ENCODE measurements around the gene FTO. TPM values are rescaled to one million over a fixed set of nuclear protein-coding genes. Genes with fewer than 3 reads are reported as not detected.

FTO gene
- total RNA-seq, 1 experiment from 2014 or later: 57.4 TPM

GRCh38 chr16:54007504-54007903 lies 303.5 kb downstream of the FTO start (continued):
- TF ChIP-seq, protein P1, sequence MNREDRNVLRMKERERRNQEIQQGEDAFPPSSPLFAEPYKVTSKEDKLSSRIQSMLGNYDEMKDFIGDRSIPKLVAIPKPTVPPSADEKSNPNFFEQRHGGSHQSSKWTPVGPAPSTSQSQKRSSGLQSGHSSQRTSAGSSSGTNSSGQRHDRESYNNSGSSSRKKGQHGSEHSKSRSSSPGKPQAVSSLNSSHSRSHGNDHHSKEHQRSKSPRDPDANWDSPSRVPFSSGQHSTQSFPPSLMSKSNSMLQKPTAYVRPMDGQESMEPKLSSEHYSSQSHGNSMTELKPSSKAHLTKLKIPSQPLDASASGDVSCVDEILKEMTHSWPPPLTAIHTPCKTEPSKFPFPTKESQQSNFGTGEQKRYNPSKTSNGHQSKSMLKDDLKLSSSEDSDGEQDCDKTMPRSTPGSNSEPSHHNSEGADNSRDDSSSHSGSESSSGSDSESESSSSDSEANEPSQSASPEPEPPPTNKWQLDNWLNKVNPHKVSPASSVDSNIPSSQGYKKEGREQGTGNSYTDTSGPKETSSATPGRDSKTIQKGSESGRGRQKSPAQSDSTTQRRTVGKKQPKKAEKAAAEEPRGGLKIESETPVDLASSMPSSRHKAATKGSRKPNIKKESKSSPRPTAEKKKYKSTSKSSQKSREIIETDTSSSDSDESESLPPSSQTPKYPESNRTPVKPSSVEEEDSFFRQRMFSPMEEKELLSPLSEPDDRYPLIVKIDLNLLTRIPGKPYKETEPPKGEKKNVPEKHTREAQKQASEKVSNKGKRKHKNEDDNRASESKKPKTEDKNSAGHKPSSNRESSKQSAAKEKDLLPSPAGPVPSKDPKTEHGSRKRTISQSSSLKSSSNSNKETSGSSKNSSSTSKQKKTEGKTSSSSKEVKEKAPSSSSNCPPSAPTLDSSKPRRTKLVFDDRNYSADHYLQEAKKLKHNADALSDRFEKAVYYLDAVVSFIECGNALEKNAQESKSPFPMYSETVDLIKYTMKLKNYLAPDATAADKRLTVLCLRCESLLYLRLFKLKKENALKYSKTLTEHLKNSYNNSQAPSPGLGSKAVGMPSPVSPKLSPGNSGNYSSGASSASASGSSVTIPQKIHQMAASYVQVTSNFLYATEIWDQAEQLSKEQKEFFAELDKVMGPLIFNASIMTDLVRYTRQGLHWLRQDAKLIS (CRISPR knock-in tag; IDR thresholded peaks at IDR 0.05; ENCODE audit: borderline replicate concordance): no peak
- no peak for TF ChIP-seq NR2C2 (CRISPR knock-in tag; IDR thresholded peaks at IDR 0.05)
- no peak for TF ChIP-seq MXD4 (CRISPR knock-in tag; IDR thresholded peaks at IDR 0.05; ENCODE audit: borderline replicate concordance)
- TF ChIP-seq GTF2I (CRISPR knock-in tag; conservative IDR thresholded peaks at IDR 0.05): no peak
- TF ChIP-seq, protein P2, sequence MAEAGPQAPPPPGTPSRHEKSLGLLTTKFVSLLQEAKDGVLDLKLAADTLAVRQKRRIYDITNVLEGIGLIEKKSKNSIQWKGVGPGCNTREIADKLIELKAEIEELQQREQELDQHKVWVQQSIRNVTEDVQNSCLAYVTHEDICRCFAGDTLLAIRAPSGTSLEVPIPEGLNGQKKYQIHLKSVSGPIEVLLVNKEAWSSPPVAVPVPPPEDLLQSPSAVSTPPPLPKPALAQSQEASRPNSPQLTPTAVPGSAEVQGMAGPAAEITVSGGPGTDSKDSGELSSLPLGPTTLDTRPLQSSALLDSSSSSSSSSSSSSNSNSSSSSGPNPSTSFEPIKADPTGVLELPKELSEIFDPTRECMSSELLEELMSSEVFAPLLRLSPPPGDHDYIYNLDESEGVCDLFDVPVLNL (CRISPR knock-in tag; IDR thresholded peaks at IDR 0.05; ENCODE audit: borderline replicate concordance, low read depth): no peak
- TF ChIP-seq GRHL2 (CRISPR knock-in tag; IDR thresholded peaks at IDR 0.05; ENCODE audit: insufficient replicate concordance, severe bottlenecking): no peak

- Mint-ChIP-seq H3K36me3 (peaks cover 12% of the 10 kb centered on the region), H3K27me3 (ENCODE audit: low read depth) (no peaks in the 10 kb centered on the region), H3K4me1 (no peaks in the 10 kb centered on the region), H3K27ac (no peak overlapping the region), H3K9me3 (peaks cover 19% of the 10 kb centered on the region), H3K4me3 (no peak overlapping the region)
- DNase-seq (ENCODE audit: low spot score) (no peak), ATAC-seq (no peak)
- CTCF ChIA-PET: no interaction called here
- POLR2A ChIA-PET: no interaction called here
- TF ChIP-seq TP53 (CRISPR knock-in tag; IDR thresholded peaks at IDR 0.05) (no peak), ZNF416 (CRISPR knock-in tag; IDR thresholded peaks at IDR 0.05) (no peak), ZNF121 (CRISPR knock-in tag; IDR thresholded peaks at IDR 0.05) (no peak), EMX1 (CRISPR knock-in tag; IDR thresholded peaks at IDR 0.05) (no peak), FOXJ3 (CRISPR knock-in tag; IDR thresholded peaks at IDR 0.05; ENCODE audit: borderline replicate concordance) (no peak), ATF6 (CRISPR knock-in tag; IDR thresholded peaks at IDR 0.05) (no peak), PREB (CRISPR knock-in tag; IDR thresholded peaks at IDR 0.05; ENCODE audit: borderline replicate concordance) (no peak), KAT7 (CRISPR knock-in tag; IDR thresholded peaks at IDR 0.05; ENCODE audit: borderline replicate concordance) (no peak), TEAD4 (CRISPR knock-in tag; IDR thresholded peaks at IDR 0.05) (no peak), ZNF219 (CRISPR knock-in tag; IDR thresholded peaks at IDR 0.05; ENCODE audit: borderline replicate concordance) (no peak), FOXK1 (CRISPR knock-in tag; IDR thresholded peaks at IDR 0.05) (no peak), NR2C2 (CRISPR knock-in tag; IDR thresholded peaks at IDR 0.05) (no peak)
- TF ChIP-seq, protein P2 (CRISPR knock-in tag; IDR thresholded peaks at IDR 0.05; ENCODE audit: borderline replicate concordance, low read depth): no peak
- TF ChIP-seq, protein P3, sequence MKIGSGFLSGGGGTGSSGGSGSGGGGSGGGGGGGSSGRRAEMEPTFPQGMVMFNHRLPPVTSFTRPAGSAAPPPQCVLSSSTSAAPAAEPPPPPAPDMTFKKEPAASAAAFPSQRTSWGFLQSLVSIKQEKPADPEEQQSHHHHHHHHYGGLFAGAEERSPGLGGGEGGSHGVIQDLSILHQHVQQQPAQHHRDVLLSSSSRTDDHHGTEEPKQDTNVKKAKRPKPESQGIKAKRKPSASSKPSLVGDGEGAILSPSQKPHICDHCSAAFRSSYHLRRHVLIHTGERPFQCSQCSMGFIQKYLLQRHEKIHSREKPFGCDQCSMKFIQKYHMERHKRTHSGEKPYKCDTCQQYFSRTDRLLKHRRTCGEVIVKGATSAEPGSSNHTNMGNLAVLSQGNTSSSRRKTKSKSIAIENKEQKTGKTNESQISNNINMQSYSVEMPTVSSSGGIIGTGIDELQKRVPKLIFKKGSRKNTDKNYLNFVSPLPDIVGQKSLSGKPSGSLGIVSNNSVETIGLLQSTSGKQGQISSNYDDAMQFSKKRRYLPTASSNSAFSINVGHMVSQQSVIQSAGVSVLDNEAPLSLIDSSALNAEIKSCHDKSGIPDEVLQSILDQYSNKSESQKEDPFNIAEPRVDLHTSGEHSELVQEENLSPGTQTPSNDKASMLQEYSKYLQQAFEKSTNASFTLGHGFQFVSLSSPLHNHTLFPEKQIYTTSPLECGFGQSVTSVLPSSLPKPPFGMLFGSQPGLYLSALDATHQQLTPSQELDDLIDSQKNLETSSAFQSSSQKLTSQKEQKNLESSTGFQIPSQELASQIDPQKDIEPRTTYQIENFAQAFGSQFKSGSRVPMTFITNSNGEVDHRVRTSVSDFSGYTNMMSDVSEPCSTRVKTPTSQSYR (CRISPR knock-in tag; IDR thresholded peaks at IDR 0.05): no peak
- TF ChIP-seq, protein P4, sequence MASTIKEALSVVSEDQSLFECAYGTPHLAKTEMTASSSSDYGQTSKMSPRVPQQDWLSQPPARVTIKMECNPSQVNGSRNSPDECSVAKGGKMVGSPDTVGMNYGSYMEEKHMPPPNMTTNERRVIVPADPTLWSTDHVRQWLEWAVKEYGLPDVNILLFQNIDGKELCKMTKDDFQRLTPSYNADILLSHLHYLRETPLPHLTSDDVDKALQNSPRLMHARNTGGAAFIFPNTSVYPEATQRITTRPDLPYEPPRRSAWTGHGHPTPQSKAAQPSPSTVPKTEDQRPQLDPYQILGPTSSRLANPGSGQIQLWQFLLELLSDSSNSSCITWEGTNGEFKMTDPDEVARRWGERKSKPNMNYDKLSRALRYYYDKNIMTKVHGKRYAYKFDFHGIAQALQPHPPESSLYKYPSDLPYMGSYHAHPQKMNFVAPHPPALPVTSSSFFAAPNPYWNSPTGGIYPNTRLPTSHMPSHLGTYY (CRISPR knock-in tag; IDR thresholded peaks at IDR 0.05): no peak
- TF ChIP-seq, protein P5, sequence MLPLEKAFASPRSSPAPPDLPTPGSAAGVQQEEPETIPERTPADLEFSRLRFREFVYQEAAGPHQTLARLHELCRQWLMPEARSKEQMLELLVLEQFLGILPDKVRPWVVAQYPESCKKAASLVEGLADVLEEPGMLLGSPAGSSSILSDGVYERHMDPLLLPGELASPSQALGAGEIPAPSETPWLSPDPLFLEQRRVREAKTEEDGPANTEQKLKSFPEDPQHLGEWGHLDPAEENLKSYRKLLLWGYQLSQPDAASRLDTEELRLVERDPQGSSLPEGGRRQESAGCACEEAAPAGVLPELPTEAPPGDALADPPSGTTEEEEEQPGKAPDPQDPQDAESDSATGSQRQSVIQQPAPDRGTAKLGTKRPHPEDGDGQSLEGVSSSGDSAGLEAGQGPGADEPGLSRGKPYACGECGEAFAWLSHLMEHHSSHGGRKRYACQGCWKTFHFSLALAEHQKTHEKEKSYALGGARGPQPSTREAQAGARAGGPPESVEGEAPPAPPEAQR (CRISPR knock-in tag; IDR thresholded peaks at IDR 0.05): no peak
Observed at GRCh38 chr16:54009464-54010176, 305.7 kb downstream of the FTO start.
